Right lobe of liver (tissue), 4 donors: ENCODE data around the gene DENND1B.

Experiments
- POLR2A ChIP-seq: fragments of 450-650 bp; IDR thresholded peaks from one replicate; pipeline ENCODE4 v1.6.1; 2017; ENCODE audit warnings: antibody characterized with exemption, mild to moderate bottlenecking
- TF ChIP-seq, protein P1 (sequence below), 4 donors: fragments of 200-600 bp in 3 of 4; fragments of 450-650 bp in 1 of 4; IDR thresholded peaks; one replicate each; pipeline versions ENCODE4 v1.5.1 to v1.8.0; 2016 to 2022; ENCODE audit warnings: antibody characterized with exemption in 4 of 4, mild to moderate bottlenecking in 2 of 4
- donor health status: DM: no; HTN: no; CAD: no.
- donor health status: DM: no; HTN: no; CAD: no.
- donor health status: DM: no; HTN: yes; CAD: no.

DNA sequence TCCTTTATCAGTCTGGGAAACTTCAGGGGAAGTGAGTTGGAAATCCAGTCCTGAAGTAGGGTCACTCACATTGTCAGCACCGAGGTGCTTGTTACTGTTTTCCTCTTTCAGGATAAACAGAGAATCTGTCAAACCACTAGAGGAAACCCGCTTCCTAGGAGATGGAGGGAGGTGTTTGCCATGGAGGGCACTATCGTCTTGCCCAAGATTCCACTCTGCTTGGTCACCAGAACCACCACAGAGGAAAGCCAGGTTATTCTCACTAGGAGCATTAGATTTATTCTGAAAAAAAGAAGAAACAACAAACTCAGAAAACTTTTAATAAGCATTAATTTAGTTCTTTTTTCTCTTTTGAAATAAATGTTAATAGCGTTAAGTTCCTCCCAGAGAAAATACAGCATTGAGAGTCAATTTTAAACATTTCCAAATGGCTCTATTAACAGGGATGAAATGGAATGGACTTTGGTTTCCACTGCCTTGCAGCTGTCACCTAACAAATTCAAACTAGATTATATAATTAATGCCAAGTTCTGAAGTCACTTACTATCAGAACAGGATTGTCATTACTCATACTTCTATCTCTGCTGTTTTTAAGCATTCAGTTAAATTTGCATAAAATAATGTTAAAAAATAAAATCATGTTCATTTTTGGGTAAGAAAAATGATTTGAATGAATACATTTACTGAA lies 264.4 kb downstream of the DENND1B start:
- TF ChIP-seq POLR2A = no peak
- TF ChIP-seq, protein P1, sequence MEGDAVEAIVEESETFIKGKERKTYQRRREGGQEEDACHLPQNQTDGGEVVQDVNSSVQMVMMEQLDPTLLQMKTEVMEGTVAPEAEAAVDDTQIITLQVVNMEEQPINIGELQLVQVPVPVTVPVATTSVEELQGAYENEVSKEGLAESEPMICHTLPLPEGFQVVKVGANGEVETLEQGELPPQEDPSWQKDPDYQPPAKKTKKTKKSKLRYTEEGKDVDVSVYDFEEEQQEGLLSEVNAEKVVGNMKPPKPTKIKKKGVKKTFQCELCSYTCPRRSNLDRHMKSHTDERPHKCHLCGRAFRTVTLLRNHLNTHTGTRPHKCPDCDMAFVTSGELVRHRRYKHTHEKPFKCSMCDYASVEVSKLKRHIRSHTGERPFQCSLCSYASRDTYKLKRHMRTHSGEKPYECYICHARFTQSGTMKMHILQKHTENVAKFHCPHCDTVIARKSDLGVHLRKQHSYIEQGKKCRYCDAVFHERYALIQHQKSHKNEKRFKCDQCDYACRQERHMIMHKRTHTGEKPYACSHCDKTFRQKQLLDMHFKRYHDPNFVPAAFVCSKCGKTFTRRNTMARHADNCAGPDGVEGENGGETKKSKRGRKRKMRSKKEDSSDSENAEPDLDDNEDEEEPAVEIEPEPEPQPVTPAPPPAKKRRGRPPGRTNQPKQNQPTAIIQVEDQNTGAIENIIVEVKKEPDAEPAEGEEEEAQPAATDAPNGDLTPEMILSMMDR (IDR thresholded peaks at IDR 0.05) = no peak
